Endothelial cell of umbilical vein (primary cell): Measurements from ENCODE around the gene KRTAP1-3.

Source experiments
- EZH2 ChIP-seq: IDR thresholded peaks from 2 replicates; pipeline ENCODE4 v1.6.1; 2012; ENCODE audit warnings: borderline replicate concordance, low read depth, mild to moderate bottlenecking, moderate library complexity, low read length, inconsistent platforms; ENCODE audit not compliant: severe bottlenecking
- FOS ChIP-seq: IDR thresholded peaks from 2 replicates; pipeline ENCODE4 v1.6.1; 2011; ENCODE audit warnings: mild to moderate bottlenecking, low read length, moderate library complexity, borderline replicate concordance; ENCODE audit not compliant: insufficient read depth
- GATA2 ChIP-seq: IDR thresholded peaks from 2 replicates; pipeline ENCODE4 v1.7.0; 2011; ENCODE audit warnings: low read depth, mild to moderate bottlenecking, moderate library complexity, mixed read lengths, low read length; ENCODE audit not compliant: insufficient read length, insufficient read depth
- JUN ChIP-seq: IDR thresholded peaks from 2 replicates; pipeline ENCODE4 v1.6.1; 2011; ENCODE audit warnings: borderline replicate concordance, low read depth; ENCODE audit not compliant: insufficient read length, insufficient read depth
- MYC ChIP-seq: IDR thresholded peaks from one replicate; pipeline ENCODE4 v1.6.1; 2011; ENCODE audit warnings: mild to moderate bottlenecking, low read depth, low read length
- POLR2A ChIP-seq: IDR thresholded peaks from 2 replicates; pipeline ENCODE4 v1.6.1; 2012; ENCODE audit warnings: low read depth, mild to moderate bottlenecking, control low read depth, low read length
- POLR2AphosphoS5 ChIP-seq: IDR thresholded peaks from 2 replicates; pipeline ENCODE4 v1.6.1; 2012; ENCODE audit warnings: low read depth, mild to moderate bottlenecking, control low read depth, low read length, moderate library complexity; ENCODE audit not compliant: insufficient read depth
- TF ChIP-seq, protein P1 (sequence below): IDR thresholded peaks from 2 replicates; pipeline ENCODE4 v1.6.1; 2011; ENCODE audit not compliant: insufficient read depth, insufficient read length
- TF ChIP-seq, protein P2 (sequence below), 2 donors: IDR thresholded peaks; 1 replicate in 1 of 2; 2 replicates in 1 of 2; pipeline ENCODE4 v1.5.1; 2011; ENCODE audit warnings: low read length in 2 of 2, mild to moderate bottlenecking in 2 of 2, moderate library complexity in 2 of 2, control low read depth in 1 of 2, inconsistent platforms in 1 of 2, low read depth in 1 of 2; ENCODE audit not compliant: insufficient read depth in 1 of 2; ENCODE audit errors: extremely low read depth in 1 of 2

DNA sequence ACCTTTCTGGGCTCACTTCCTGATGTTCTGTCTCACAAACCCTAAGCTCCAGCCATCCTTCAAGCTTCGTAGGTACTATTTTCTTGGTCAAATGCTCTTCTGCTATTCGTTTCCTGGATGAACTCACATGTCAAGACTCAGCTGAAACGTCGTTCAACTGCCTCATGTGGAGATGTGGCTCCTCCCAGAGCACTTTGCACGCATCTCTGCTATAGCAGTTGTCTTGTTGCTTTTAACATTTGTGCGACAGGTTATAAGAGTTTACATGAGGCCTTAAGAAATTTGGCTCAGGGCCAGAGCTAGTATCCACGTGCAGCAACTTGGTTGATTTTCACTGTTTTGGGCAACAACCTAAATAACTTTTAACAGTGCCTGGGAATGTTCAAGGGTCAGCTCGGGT, 47.8 kb downstream of the KRTAP1-3 start:
- TF ChIP-seq, protein P1, sequence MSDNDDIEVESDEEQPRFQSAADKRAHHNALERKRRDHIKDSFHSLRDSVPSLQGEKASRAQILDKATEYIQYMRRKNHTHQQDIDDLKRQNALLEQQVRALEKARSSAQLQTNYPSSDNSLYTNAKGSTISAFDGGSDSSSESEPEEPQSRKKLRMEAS: no peak
- TF ChIP-seq EZH2 (no peak), POLR2A (no peak), POLR2AphosphoS5 (no peak), JUN (no peak), GATA2 (no peak), FOS (no peak), MYC (no peak)
- TF ChIP-seq, protein P2, sequence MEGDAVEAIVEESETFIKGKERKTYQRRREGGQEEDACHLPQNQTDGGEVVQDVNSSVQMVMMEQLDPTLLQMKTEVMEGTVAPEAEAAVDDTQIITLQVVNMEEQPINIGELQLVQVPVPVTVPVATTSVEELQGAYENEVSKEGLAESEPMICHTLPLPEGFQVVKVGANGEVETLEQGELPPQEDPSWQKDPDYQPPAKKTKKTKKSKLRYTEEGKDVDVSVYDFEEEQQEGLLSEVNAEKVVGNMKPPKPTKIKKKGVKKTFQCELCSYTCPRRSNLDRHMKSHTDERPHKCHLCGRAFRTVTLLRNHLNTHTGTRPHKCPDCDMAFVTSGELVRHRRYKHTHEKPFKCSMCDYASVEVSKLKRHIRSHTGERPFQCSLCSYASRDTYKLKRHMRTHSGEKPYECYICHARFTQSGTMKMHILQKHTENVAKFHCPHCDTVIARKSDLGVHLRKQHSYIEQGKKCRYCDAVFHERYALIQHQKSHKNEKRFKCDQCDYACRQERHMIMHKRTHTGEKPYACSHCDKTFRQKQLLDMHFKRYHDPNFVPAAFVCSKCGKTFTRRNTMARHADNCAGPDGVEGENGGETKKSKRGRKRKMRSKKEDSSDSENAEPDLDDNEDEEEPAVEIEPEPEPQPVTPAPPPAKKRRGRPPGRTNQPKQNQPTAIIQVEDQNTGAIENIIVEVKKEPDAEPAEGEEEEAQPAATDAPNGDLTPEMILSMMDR (IDR thresholded peaks at IDR 0.05; ENCODE audit: extremely low read depth in 1 of 2, insufficient read depth in 1 of 2, low read depth in 1 of 2, low read length in 2 of 2): no peak
